Heart left ventricle (tissue), 13 donors: Measurements from ENCODE around the gene EXOC2.

ENCODE experiments used
- CTCF ChIP-seq, 12 donors: fragments of 200-600 bp; sonication (generic) in 4 of 12; IDR thresholded peaks; one replicate each; pipeline versions ENCODE4 v1.5.0 to v1.8.0; 2018 to 2022; ENCODE audit warnings: antibody characterized with exemption in 12 of 12, mild to moderate bottlenecking in 5 of 12
- POLR2A ChIP-seq, 2 donors: fragments of 450-650 bp; IDR thresholded peaks; one replicate each; pipeline ENCODE4 v1.6.1; 2017; ENCODE audit warnings: antibody characterized with exemption in 2 of 2, mild to moderate bottlenecking in 2 of 2, moderate library complexity in 2 of 2
- donor health status: ischemic (EF 13 %, LVEDD 7.1; RV severe dilation, severe dysfunction).
- donor health status: DM: no; HTN: yes; CAD: no.
- donor health status: DM: no; HTN: no; CAD: no.
- donor health status: ischemic (EF 25% LVEDD 6.9; RV normal size, moderate dysfunction).
- donor health status: ischemic (EF 25% LVEDD 5.7; RV mildly dilated, moderate dysfunction).
- donor health status: ischemic (EF 35%, LVEDD 5.7; RV mildly dilated, moderate dysfunction).
- donor health status: nonischemic (EF 11% LVEDD 7.7; RV severe dilation, severe dysfunction).
- donor health status: DM: yes; HTN: yes; CAD: no.
- donor health status: PGD.
- donor health status: ischemic (EF 29% LVEDD 5.4; RV normal size, mild dysfunction).
- donor health status: nonischemic (EF 23%, LVEDD 6.1; RV moderate dilation, normal function).

GRCh38 chr6:516213-516612 lies 176.7 kb downstream of the EXOC2 start:
- TF ChIP-seq POLR2A (IDR thresholded peaks at IDR 0.05), result no peak
- no peak for TF ChIP-seq CTCF (IDR thresholded peaks at IDR 0.05)
